ENCODE results near the gene FAM111B. TPM values are rescaled to one million over a fixed set of nuclear protein-coding genes. Genes with fewer than 3 reads are reported as not detected.

FAM111B gene
- total RNA-seq: 9.1 and 17.1 TPM in 2 replicates

DNA sequence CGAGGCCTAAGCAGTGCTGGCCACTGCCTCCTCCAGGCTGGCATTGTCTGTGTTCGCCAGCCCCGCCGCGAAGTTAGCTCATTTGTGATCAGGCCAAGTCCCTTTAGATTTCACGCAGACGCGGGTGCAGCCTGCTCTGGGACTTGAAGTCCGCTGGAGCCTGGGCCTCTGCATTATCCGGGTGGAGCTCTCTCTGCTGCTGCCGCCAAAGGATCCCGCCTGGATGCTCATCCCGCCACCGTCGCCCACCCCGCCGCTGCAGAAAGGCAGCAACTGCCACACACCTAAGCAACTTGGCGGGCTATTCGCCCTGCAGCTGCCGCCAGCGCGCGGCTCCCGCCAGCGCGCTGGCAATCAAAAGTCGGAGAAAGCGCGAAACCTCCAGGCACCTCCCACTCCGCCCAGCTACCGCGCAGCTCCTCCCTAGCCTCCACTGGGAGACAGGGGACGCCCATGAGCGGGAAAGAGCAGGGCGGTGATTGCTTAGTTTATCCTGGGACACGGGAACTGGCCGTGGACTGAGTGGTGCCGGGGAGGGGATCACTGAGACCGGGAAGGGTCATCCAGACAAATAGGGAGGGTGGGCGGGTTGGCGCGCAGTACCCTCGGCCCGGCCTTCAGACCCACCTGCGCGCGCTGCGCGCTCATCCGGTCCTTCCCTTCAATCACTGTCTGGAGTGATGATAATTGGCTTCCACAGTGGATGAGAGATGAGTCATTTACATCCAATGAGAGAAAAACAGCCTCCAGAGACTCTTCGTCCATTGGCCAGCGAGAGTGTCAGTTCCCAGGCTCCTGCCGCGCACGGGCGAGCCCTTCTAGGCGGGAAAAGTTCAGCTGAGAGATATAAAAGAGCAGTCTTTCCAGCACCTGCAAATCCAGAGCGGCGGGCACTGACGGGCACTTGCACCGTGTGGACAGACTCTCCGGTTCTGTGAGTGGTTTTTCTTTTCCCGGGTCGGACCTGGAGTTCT lies at the start of gene FAM111B:
Gene FAM111B (plus strand): TSS at position 875 of the 974 bp plus-strand sequence. CDS start 2,389 bp downstream, outside the sequence.

DNA sequence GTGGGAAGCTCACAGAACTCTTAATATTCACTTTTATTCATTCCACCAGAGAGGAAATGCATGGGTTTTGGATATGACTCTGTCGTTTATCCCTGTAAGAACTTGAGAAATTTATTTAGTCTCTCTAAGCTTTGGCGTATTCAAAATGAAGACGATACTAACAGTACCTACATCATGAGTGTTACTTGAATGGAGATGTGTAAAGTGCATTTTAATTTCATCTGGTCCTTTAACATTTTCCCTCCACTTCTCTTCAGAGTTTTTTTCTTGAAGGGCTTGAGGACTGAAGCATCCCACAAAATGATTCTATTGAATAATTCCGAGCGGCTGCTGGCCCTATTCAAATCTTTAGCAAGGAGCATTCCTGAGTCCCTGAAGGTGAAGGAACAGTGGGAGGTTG lies 21.0 kb upstream of the FAM111B start, which contains the start of gene GLYATL1B:
Gene GLYATL1B (plus strand): TSS at position 301 of the 400 bp plus-strand sequence. CDS start 0 bp downstream, at position 301.

GRCh38 chr11:59142530-59143507 lies 35.8 kb downstream of the FAM111B start, which contains the start of gene FAM111A:
TSS of gene FAM111A (plus strand) at chr11:59142856. CDS start at chr11:59148873, 6,017 bp downstream.

DNA sequence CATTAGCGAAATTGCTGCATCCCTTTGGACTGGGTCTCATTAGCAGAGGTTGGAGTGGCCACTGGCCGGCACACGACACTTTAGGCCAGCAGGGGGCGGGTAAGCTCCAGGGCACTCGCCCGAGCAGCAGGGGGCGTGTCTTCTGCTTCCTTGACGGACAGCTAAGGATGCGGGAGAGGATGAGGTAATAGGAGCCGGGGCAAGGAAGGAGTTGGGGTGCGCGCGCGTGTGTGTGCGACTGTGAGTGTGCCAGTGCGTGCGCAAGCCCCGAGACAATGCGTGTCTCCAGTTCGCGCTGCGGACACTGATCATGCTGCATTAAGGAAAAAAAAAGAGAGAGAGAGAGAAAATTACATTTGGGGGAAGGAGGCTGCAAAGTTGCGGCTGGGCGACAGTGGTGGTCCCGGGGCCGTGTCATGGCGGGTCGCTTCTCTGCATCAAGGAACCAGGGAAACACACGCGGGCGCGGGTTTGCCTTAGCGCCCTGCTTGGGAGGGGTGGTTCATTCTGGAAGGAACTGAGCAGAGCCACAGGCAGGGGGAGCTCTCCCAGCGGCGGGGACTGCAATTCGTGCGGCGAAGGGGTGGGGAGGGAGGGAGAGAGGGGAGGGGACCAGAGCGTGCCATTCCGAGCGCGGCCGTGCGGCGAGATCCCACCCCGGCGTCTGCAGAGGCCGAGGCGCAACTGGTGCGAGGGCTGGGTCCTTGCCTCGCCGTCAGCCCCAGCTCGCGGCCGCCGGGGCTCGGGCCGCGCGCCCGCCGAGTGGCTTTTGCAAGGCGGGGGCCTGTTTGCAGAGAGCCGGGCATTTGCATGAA lies 64.7 kb downstream of the FAM111B start, which contains the start of gene DTX4:
Gene DTX4 (plus strand): TSS at position 625 of the 815 bp plus-strand sequence. CDS start 464 bp downstream, outside the sequence.

Other genes starting within 250 kb of the FAM111B start
- gene GLYATL1, start 167.7 kb upstream of the FAM111B start, total RNA-seq: not detected in 2 replicates
- gene GLYATL1B, start 20.9 kb upstream of the FAM111B start, total RNA-seq: not detected in 2 replicates
- gene FAM111A, start 35.6 kb downstream of the FAM111B start, total RNA-seq: 32.7 and 40.9 TPM in 2 replicates
- gene DTX4, start 64.9 kb downstream of the FAM111B start, total RNA-seq: 4.2 and 7.8 TPM in 2 replicates
- gene MPEG1, start 105.7 kb downstream of the FAM111B start, total RNA-seq: not detected in 2 replicates